B cell (primary cell): ENCODE results near the gene CYP2W1. TPM values are rescaled to one million over a fixed set of nuclear protein-coding genes. Genes with fewer than 3 reads are reported as not detected.

ENCODE experiments used
- ATAC-seq: fragments of 200-7000 bp; cut with Tn5 transposase; one replicate; pipeline ENCODE4 v1.10.0; 2021; ENCODE audit warnings: low read depth, mild to moderate bottlenecking, moderate number of reproducible peaks, moderate library complexity
- CTCF ChIA-PET: fragments of 350-600 bp; sonication (Branson Sonifier 250); formaldehyde crosslinking; loops from one replicate; lab custom pipeline; 2021; ENCODE audit warnings: antibody characterized with exemption, inconsistent platforms; lab: Charles Lee
- POLR2A ChIA-PET: fragments of 350-600 bp; sonication (Branson Sonifier 250); formaldehyde crosslinking; loops from one replicate; lab custom pipeline; 2021; ENCODE audit warnings: antibody characterized with exemption; lab: Charles Lee
- DNase-seq: peaks from one replicate; pipeline ENCODE4 v3.0.0; 2013
- H2AFZ ChIP-seq: 2 replicates; pipeline ENCODE4 v1.6.1; 2012; ENCODE audit warnings: mild to moderate bottlenecking, low read depth, low read length; ENCODE audit not compliant: insufficient read depth, poor library complexity, severe bottlenecking
- H3K27ac ChIP-seq, 2 donors: 1 replicate in 1 of 2; 2 replicates in 1 of 2; pipeline ENCODE4 v1.5.1; 2012 to 2013; ENCODE audit warnings: low read length in 2 of 2, mild to moderate bottlenecking in 2 of 2, moderate library complexity in 1 of 2
- H3K27me3 ChIP-seq, 4 experiments: fragments of 200-600 bp in 1 of 4; sonication (generic) in 1 of 4; replicated peaks in 1 of 4; 1 replicate in 2 of 4; 2 replicates in 2 of 4; pipeline versions ENCODE4 v1.6.1 to v1.7.0; 2013 to 2016; ENCODE audit warnings: low read length in 3 of 4, mild to moderate bottlenecking in 2 of 4, mixed read lengths in 1 of 4, moderate library complexity in 1 of 4; ENCODE audit not compliant: insufficient read depth in 4 of 4, control insufficient read depth in 3 of 4; ENCODE audit errors: control extremely low read depth in 1 of 4
- H3K36me3 ChIP-seq, 2 experiments: replicated peaks in 1 of 2; 1 replicate in 1 of 2; 2 replicates in 1 of 2; pipeline versions ENCODE4 v1.6.1 to v1.7.1; 2013; ENCODE audit warnings: low read length in 1 of 2; ENCODE audit not compliant: insufficient read depth in 2 of 2, control insufficient read depth in 1 of 2; ENCODE audit errors: control extremely low read depth in 1 of 2, extremely low read depth in 1 of 2
- H3K4me1 ChIP-seq, 2 donors: fragments of 200-600 bp in 1 of 2; sonication (generic) in 1 of 2; 1 replicate in 1 of 2; 2 replicates in 1 of 2; pipeline versions ENCODE4 v1.5.1 to v1.6.1; 2013 to 2017; ENCODE audit warnings: low read length in 2 of 2; ENCODE audit not compliant: control insufficient read depth in 2 of 2, insufficient read depth in 2 of 2
- H3K4me2 ChIP-seq: replicated peaks from 2 replicates; pipeline ENCODE3; 2012; ENCODE audit warnings: mild to moderate bottlenecking, low read depth, low read length; ENCODE audit not compliant: poor library complexity, severe bottlenecking
- H3K4me3 ChIP-seq, 5 experiments: fragments of 200-600 bp in 1 of 5; sonication (generic) in 1 of 5; 1 replicate in 3 of 5; 2 replicates in 2 of 5; pipeline versions ENCODE4 v1.5.1 to v1.7.0; 2011 to 2016; ENCODE audit warnings: low read length in 4 of 5, mild to moderate bottlenecking in 4 of 5, low read depth in 2 of 5, control low read depth in 1 of 5, moderate library complexity in 1 of 5; ENCODE audit not compliant: insufficient read depth in 1 of 5; ENCODE audit errors: control extremely low read depth in 1 of 5, extremely low read depth in 1 of 5
- H3K79me2 ChIP-seq: fragments of 200-600 bp; sonication (generic); one replicate; pipeline ENCODE4 v1.6.0; 2016; ENCODE audit warnings: low read length; ENCODE audit not compliant: control insufficient read depth, insufficient read depth
- H3K9ac ChIP-seq: fragments of 200-600 bp; sonication (generic); 2 replicates; pipeline ENCODE4 v1.6.1; 2017; ENCODE audit warnings: mild to moderate bottlenecking, low read length, moderate library complexity
- H3K9me3 ChIP-seq, 3 donors: one replicate each; pipeline versions ENCODE4 v1.6.1 to v1.7.1; 2013; ENCODE audit warnings: low read length in 2 of 3; ENCODE audit not compliant: control insufficient read depth in 2 of 3, insufficient read depth in 1 of 3; ENCODE audit errors: control extremely low read depth in 1 of 3
- H4K20me1 ChIP-seq: 2 replicates; pipeline ENCODE4 v1.6.0; 2012; ENCODE audit warnings: mild to moderate bottlenecking, low read length; ENCODE audit not compliant: insufficient read depth, control insufficient read depth, poor library complexity, severe bottlenecking
- H3K27ac Mint-ChIP-seq: one replicate; pipeline ENCODE4 v1.8.0; 2021; ENCODE audit warnings: mixed read lengths
- H3K27me3 Mint-ChIP-seq: one replicate; pipeline ENCODE4 v1.8.0; 2021; ENCODE audit warnings: mixed read lengths
- H3K4me1 Mint-ChIP-seq: one replicate; pipeline ENCODE4 v1.8.0; 2021; ENCODE audit warnings: mixed read lengths
- H3K4me3 Mint-ChIP-seq: one replicate; pipeline ENCODE4 v1.8.0; 2021; ENCODE audit warnings: mixed read lengths
- H3K9me3 Mint-ChIP-seq: one replicate; pipeline ENCODE4 v1.8.0; 2022; ENCODE audit warnings: mixed read lengths; ENCODE audit not compliant: insufficient read depth
- EZH2 ChIP-seq: IDR thresholded peaks from 2 replicates; pipeline ENCODE4 v1.6.1; 2012; ENCODE audit warnings: borderline replicate concordance, low read depth, mild to moderate bottlenecking, moderate library complexity, low read length; ENCODE audit not compliant: insufficient read depth, poor library complexity, severe bottlenecking
- WGBS: methylation state at CpG from one replicate; pipeline ENCODE4 v1.1.5; 2013; ENCODE audit warnings: missing lambda C conversion rate; ENCODE audit not compliant: insufficient coverage; 5-methylcytosine and 5-hydroxymethylcytosine counted together
- intact Hi-C: fragments of 100-400 bp; cut with micrococcal nuclease; formaldehyde crosslinking; loops from one replicate; pipeline ENCODE4 v1.10.0; 2022
- polyA plus RNA-seq: library from polyadenylated mRNA; depleted of rRNA; stranded (reverse); fragments of >200 nt; gene quantifications from 2 replicates; pipeline ENCODE4 v1.2.3, GENCODE V29; 2012
- total RNA-seq, 2 donors: library from RNA; stranded (reverse); fragments of 120-200 nt in 1 of 2; gene quantifications; 1 replicate in 1 of 2; 2 replicates in 1 of 2; pipeline versions ENCODE4 v1.2.3 to v1.2.4, GENCODE V29; 2013 to 2022
- TF ChIP-seq, protein P1 (sequence below): fragments of 200-600 bp; IDR thresholded peaks from one replicate; pipeline ENCODE4 v1.8.0; 2022; ENCODE audit warnings: antibody characterized with exemption, mild to moderate bottlenecking

CYP2W1 gene
- total and polyA plus RNA-seq, 2 donors (not counting 1 experiment from before 2014, with no cell fraction given): not detected

GRCh38 chr7:1015196-1016121 lies 32.5 kb downstream of the CYP2W1 start:
- no peak overlapping the region for H3K27ac ChIP-seq
- Mint-ChIP-seq H3K27me3 (no peaks in the 10 kb centered on the region), H3K4me3 (no peak overlapping the region), H3K27ac (no peak overlapping the region), H3K4me1 (peaks cover 58% of the 10 kb centered on the region), H3K9me3 (no peaks in the 10 kb centered on the region)
- H2AFZ ChIP-seq: no peak overlapping the region
- H4K20me1 ChIP-seq: peaks cover 92% of the 10 kb centered on the region
- no peak for DNase-seq
- intact Hi-C loops: no loop called here
- 87% methylated on average over 25 of the region's 28 CpGs for whole genome bisulfite sequencing
- ChIA-PET CTCF (no interaction called here), POLR2A (no interaction called here)
- peaks cover 0 to 19% of the 10 kb centered on the region in 2 experiments for H3K36me3 ChIP-seq
- H3K4me3 ChIP-seq: no peak overlapping the region
- peaks cover 17 to 29% of the 10 kb centered on the region in 2 donors for H3K4me1 ChIP-seq
- no peak overlapping the region for H3K4me2 ChIP-seq
- TF ChIP-seq, protein P1, sequence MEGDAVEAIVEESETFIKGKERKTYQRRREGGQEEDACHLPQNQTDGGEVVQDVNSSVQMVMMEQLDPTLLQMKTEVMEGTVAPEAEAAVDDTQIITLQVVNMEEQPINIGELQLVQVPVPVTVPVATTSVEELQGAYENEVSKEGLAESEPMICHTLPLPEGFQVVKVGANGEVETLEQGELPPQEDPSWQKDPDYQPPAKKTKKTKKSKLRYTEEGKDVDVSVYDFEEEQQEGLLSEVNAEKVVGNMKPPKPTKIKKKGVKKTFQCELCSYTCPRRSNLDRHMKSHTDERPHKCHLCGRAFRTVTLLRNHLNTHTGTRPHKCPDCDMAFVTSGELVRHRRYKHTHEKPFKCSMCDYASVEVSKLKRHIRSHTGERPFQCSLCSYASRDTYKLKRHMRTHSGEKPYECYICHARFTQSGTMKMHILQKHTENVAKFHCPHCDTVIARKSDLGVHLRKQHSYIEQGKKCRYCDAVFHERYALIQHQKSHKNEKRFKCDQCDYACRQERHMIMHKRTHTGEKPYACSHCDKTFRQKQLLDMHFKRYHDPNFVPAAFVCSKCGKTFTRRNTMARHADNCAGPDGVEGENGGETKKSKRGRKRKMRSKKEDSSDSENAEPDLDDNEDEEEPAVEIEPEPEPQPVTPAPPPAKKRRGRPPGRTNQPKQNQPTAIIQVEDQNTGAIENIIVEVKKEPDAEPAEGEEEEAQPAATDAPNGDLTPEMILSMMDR: no peak
- no peak for TF ChIP-seq EZH2
- no peak for ATAC-seq
- H3K9ac ChIP-seq: no peak overlapping the region
- H3K9me3 ChIP-seq: peaks cover 0 to 8% (median 0%) of the 10 kb centered on the region in 3 donors
- H3K27me3 ChIP-seq: no peaks in the 10 kb centered on the region
- H3K79me2 ChIP-seq: peaks cover 92% of the 10 kb centered on the region
